GM13977 (cell line): Measurements from ENCODE around the gene ZFPM1.

Experiments
- DNase-seq: peaks from one replicate; pipeline ENCODE4 v3.0.0; 2012; ENCODE audit warnings: low spot score
- CTCF ChIP-seq: IDR thresholded peaks from 2 replicates; pipeline ENCODE4 v1.5.1; 2012; ENCODE audit warnings: mild to moderate bottlenecking, control low read depth; ENCODE audit not compliant: insufficient read depth; ENCODE audit errors: extremely low read depth, missing control alignments
- in situ Hi-C: fragments of 300-500 bp; cut with MboI; formaldehyde crosslinking; loops from one replicate; pipeline ENCODE4 v1.12.0; 2022; ENCODE audit warnings: low sequenced_read_pairs, low pct_unique_long_range_greater_than_20kb, mixed read lengths, inconsistent platforms; ENCODE audit not compliant: unreplicated experiment

Gene ZFPM1

DNA sequence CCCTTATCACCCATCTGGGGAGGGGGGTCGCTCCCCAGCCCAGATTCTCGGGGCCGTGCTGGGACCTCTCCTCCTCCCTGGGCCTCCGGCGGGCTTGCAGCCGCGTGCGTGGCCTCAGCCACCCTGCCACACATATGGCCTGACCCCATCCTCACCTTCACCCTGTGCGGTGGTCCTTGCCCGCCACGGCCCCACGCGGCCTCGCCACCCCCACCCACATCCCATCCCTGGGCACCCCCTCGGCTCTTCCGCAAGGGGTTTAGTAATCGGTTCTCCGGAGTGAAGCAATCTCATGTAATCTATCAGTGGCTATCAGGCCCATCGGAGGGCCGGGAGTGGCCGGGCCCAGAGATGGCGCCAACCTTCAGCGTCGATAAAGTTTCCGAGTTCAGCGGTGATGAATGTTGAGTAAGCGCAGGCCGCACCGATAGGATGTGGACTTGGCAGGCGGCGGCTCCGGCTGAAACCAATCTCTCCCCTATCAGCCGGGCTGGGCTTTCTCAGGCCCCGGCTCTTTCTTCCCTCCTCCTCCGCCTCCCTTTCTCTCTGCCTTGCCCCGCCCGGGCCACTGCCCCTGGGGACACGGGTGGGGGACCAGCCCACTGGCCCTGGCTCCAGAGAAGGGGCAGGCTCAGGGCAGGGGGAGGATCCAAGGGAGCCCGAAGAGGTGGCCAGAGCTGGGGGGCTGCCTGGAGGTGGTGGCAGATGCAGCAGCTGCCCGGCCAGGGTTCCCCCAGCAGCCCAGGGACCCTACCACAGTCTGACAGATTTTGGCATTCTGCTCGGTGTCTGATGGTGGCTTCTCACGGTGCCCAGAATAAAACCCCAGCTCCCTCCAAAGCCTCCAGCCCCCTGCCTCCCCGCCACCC, 20.8 kb downstream of the ZFPM1 start:
- in situ Hi-C loops = no loop called here
- no peak for DNase-seq
- TF ChIP-seq CTCF = no peak

DNA sequence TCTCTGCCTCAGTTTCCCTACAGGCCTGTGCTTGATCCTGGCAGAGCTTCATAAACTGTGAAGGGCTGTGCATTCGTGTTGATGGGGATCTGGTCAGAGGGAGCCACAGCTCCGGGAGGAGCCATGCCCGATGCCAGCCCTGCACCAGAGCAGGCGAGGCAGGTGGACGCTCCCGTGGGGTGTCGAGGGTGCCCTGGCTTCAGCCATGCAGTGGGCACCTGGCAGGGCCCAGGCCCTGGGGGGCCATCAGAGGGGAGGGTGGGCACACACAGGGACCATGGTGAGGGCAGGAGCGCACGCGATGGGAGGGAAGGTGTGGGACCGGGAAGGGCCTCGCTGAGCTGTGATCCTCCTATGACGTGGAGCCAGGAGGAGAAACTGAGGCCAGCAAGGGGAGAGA, 22.0 kb downstream of the ZFPM1 start:
- in situ Hi-C loops = no loop called here
- DNase-seq = no peak
- TF ChIP-seq CTCF = no peak

DNA sequence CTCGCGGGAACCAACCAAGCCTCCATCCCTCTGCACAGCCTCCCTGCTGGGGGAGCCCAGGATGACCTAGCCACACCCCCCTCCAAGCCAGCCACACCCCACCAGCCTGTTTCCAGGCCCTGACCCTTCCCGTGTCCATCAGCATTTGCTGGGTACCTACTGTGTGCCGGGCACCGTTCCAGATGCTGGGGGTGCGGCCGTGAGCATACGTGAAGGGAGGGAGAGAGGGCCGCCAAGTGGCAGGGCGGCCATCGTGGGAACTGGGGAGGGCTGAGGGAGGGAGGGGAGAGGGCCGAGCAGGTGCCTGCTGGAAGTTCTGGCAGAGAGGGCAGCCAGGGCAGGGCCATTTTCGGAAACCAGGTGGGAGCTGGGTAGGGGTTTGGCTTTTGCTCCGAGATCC, 23.1 kb downstream of the ZFPM1 start:
- in situ Hi-C loops = no loop called here
- TF ChIP-seq CTCF = no peak
- DNase-seq = no peak

DNA sequence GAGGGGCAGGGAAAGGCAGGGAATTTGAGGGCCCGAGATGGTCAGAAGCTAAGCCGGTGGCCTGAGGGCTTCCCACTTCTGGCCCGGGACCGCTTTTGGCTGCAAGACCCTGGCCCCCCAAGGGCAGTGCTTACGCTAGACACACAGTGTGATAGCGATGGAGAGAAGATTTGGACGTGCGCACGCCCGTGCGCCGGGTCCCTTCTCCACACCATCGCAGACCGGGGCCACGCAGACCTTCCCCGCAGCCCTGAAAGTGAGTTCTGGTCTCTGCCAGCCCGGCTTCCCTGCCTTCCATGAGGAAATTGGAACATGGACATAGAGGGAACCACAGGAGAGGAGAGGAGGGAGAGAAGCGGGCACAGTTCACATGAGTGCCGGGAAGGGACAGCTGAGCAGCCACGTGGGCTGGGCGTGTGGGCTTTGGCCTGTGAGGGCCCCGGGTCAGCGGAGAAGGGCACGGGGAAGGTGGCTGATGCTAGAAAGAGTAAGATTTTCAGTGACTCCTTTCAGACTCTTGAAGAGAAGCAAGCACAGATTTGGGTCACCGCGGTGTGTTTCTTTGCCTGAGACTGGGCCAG, 23.8 kb downstream of the ZFPM1 start:
- DNase-seq = no peak
- TF ChIP-seq CTCF = no peak
- in situ Hi-C loops = no loop called here

DNA sequence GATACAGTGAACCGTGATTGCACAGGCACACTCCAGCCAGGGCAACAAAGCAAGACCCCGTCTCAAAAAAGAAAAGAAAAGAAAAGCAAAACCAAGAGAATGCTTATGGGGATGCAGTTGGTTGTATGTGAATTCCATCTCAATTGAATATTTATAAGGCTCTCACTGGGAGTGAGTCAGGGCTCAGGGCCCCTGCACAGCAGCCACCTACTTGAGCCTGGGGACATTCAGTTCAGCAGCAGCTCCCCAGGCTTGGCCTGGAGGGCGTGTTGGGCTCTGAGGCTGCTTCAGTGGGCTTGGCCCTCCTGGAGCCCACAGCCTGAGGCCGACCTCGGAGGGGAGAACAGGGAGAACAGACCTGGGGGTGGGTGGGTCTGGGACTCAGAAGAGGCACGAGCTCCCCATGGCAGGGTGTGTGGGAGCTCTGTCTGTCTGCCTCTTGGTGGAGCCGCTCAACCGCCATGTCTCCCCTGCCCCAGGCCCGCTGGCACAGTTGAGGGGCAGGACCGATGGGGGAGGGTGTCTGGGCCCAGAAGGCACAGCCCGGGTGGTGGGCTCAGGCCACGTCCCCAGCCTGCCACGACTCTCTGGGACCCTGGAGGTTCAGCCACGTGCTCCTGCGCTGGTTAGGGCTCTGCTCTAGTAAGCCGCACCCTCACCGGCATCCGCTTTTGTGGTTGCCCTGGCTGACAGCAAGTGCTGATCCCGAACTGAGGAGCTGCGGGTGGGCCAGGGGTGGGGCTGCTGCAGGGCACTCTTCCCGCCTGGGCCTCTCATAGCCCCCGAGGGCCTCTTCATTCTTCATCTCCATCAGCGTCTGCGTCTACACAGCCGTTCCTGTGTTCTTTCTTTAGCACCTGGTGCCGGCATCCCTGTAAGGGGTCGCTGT, 24.8 kb downstream of the ZFPM1 start:
- TF ChIP-seq CTCF = no peak
- in situ Hi-C loops = no loop called here
- no peak for DNase-seq
